Ovary (tissue), 3 donors: ENCODE measurements around the gene CCND1.

Source experiments
- CTCF ChIP-seq, 3 donors: fragments of 450-650 bp in 2 of 3; fragments of 200-600 bp in 1 of 3; IDR thresholded peaks; one replicate each; pipeline versions ENCODE4 v1.5.1 to v1.8.0; 2016 to 2022; ENCODE audit warnings: antibody characterized with exemption in 3 of 3, mild to moderate bottlenecking in 1 of 3
- EP300 ChIP-seq: sonication (generic); formaldehyde crosslinking; IDR thresholded peaks from one replicate; pipeline ENCODE4 v1.6.1; 2017; ENCODE audit warnings: antibody characterized with exemption
- POLR2A ChIP-seq: fragments of 450-650 bp; IDR thresholded peaks from one replicate; pipeline ENCODE4 v1.6.1; 2017; ENCODE audit warnings: antibody characterized with exemption, mild to moderate bottlenecking, moderate library complexity
- donor health status: DM: no; HTN: no; CAD: no.

- TF ChIP-seq CTCF (IDR thresholded peaks at IDR 0.05) = no peak
- TF ChIP-seq POLR2A = no peak
- TF ChIP-seq EP300 = no peak
These were observed 15.8 kb downstream of the CCND1 start for GRCh38 chr11:69656536-69657455.
